Activated B cell treated with CpG ODN at 0.5 μM for 24 hours (primary cell): ENCODE data around the gene VWC2L. TPM values are rescaled to one million over a fixed set of nuclear protein-coding genes. Genes with fewer than 3 reads are reported as not detected.

Source experiments
- ATAC-seq: fragments of 200-7000 bp; cut with Tn5 transposase; one replicate; pipeline ENCODE4 v1.10.0; 2021; ENCODE audit warnings: low read depth, mild to moderate bottlenecking, moderate library complexity
- CTCF ChIA-PET: fragments of 350-600 bp; sonication (Branson Sonifier 250); formaldehyde crosslinking; loops from one replicate; lab custom pipeline; 2021; ENCODE audit warnings: antibody characterized with exemption; lab: Charles Lee
- POLR2A ChIA-PET: fragments of 350-600 bp; sonication (Branson Sonifier 250); formaldehyde crosslinking; loops from one replicate; lab custom pipeline; 2021; ENCODE audit warnings: antibody characterized with exemption; lab: Charles Lee
- DNase-seq: peaks from one replicate; pipeline ENCODE4 v3.0.0; 2022
- H3K27ac Mint-ChIP-seq: one replicate; pipeline ENCODE4 v1.8.0; 2020; ENCODE audit warnings: mixed read lengths
- H3K27me3 Mint-ChIP-seq: one replicate; pipeline ENCODE4 v1.8.0; 2021; ENCODE audit warnings: mixed read lengths
- H3K36me3 Mint-ChIP-seq: one replicate; pipeline ENCODE4 v1.8.0; 2021; ENCODE audit warnings: low read depth, mixed read lengths
- H3K4me1 Mint-ChIP-seq: one replicate; pipeline ENCODE4 v1.8.0; 2021; ENCODE audit warnings: mixed read lengths
- H3K4me3 Mint-ChIP-seq: one replicate; pipeline ENCODE4 v1.8.0; 2020; ENCODE audit warnings: mild to moderate bottlenecking, mixed read lengths
- H3K9me3 Mint-ChIP-seq: one replicate; pipeline ENCODE4 v1.8.0; 2020; ENCODE audit warnings: mixed read lengths
- CTCF ChIP-seq: fragments of 200-600 bp; IDR thresholded peaks from one replicate; pipeline ENCODE4 v1.8.0; 2022; ENCODE audit warnings: antibody characterized with exemption, mild to moderate bottlenecking
- intact Hi-C: fragments of 100-400 bp; cut with micrococcal nuclease; formaldehyde crosslinking; loops from one replicate; pipeline ENCODE4 v1.15.1; 2024
- total RNA-seq: library from RNA; stranded (reverse); gene quantifications from 2 replicates; pipeline ENCODE4 v1.2.3, GENCODE V29; 2022

VWC2L gene
- total RNA-seq, 1 donor from 2014 or later: not detected

DNA sequence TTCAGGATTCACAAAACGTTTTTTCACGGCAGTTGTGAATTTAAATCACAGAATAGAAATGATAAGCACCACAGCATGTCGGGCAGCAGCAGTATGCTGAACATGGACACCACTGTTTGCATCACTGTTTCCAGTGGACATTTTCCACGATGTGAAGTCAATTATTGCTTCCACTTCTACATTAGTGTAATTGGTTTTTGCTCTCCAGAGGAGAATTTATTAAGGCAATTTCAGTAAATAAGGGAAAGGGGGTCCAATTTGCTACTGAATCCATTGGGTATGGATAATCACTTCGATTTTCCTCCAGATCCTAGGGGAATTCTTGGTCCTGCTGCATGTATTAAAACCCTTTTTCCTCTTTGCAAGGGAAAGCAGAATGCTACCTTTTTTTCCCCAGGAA lies 30.2 kb upstream of the VWC2L start:
- POLR2A ChIA-PET: no interaction called here
- H3K27ac Mint-ChIP-seq: no peak overlapping the region

DNA sequence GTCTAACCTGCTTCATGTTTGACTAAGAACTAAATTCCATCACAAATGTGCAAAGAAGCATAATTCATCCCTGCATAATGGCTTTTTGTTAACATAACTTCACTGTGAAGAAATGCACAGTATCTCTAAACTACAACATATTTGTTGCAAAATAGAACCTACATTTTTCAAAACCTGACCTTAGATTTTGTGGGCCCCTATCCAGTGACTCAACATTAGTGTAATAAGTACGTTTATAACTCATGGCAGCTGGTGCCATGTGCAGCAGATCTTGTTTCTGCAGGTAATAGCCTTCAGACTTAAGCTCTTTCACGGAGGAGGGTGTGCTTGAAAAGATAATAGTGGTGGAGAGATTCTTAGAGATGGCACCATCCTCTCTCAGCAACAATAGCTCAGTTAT lies 28.6 kb upstream of the VWC2L start:
- no peak for TF ChIP-seq CTCF

More for the DNA sequence above, 30.2 kb upstream of the VWC2L start:
- no peaks in the 10 kb centered on the region for H3K27me3 Mint-ChIP-seq
- ATAC-seq (no peak), DNase-seq (no peak)
- no peaks in the 10 kb centered on the region for H3K9me3 Mint-ChIP-seq
- intact Hi-C loops: no loop called here
- TF ChIP-seq CTCF: no peak
- CTCF ChIA-PET: no interaction called here
- no peaks in the 10 kb centered on the region for H3K4me1 Mint-ChIP-seq
- H3K36me3 Mint-ChIP-seq: no peaks in the 10 kb centered on the region
- H3K4me3 Mint-ChIP-seq: no peak overlapping the region

DNA sequence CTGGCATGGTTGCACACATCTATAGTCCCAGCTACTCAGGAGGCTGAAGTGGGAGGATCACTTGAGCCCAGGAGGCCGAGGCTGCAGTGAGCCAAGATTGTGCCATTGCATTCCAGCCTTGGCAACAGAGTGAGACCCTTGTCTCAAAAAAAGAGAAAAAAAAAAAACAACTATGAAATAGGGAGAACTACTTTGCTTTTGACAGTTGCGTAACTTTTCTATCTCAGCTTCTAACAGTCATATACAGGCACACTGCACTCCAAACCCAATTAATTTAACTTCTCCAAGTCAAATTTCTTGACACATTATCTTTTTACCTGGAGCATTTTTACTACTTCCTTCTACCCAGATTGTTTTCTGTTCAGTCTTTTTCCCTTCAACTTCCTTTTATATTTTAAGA lies 24.1 kb upstream of the VWC2L start:
- ATAC-seq: no peak
- CTCF ChIA-PET: no interaction called here
- intact Hi-C loops: no loop called here
- H3K36me3 Mint-ChIP-seq: no peaks in the 10 kb centered on the region
- DNase-seq: no peak
- H3K27me3 Mint-ChIP-seq: no peaks in the 10 kb centered on the region
- TF ChIP-seq CTCF: no peak
- H3K4me3 Mint-ChIP-seq: no peak overlapping the region
- no peak overlapping the region for H3K27ac Mint-ChIP-seq
- no peaks in the 10 kb centered on the region for H3K4me1 Mint-ChIP-seq
- H3K9me3 Mint-ChIP-seq: no peaks in the 10 kb centered on the region
- POLR2A ChIA-PET: no interaction called here

More for the DNA sequence above, 28.6 kb upstream of the VWC2L start:
- H3K27ac Mint-ChIP-seq: no peak overlapping the region
- H3K4me3 Mint-ChIP-seq: no peak overlapping the region
- no peak for ATAC-seq
- H3K4me1 Mint-ChIP-seq: no peaks in the 10 kb centered on the region
- DNase-seq: no peak
- no peaks in the 10 kb centered on the region for H3K27me3 Mint-ChIP-seq
- ChIA-PET POLR2A (no interaction called here), CTCF (no interaction called here)
- H3K36me3 Mint-ChIP-seq: no peaks in the 10 kb centered on the region
- H3K9me3 Mint-ChIP-seq: no peaks in the 10 kb centered on the region
- intact Hi-C loops: no loop called here

GRCh38 chr2:214389334-214389733 lies 21.5 kb upstream of the VWC2L start:
- intact Hi-C loops: no loop called here
- H3K4me3 Mint-ChIP-seq: no peak overlapping the region
- H3K27me3 Mint-ChIP-seq: no peaks in the 10 kb centered on the region
- no peaks in the 10 kb centered on the region for H3K36me3 Mint-ChIP-seq
- H3K27ac Mint-ChIP-seq: no peak overlapping the region
- DNase-seq (no peak), ATAC-seq (no peak)
- no peaks in the 10 kb centered on the region for H3K4me1 Mint-ChIP-seq
- ChIA-PET CTCF (no interaction called here), POLR2A (no interaction called here)
- H3K9me3 Mint-ChIP-seq: no peaks in the 10 kb centered on the region
- no peak for TF ChIP-seq CTCF

- intact Hi-C loops: no loop called here
- no peak for ATAC-seq
- TF ChIP-seq CTCF: no peak
- H3K4me3 Mint-ChIP-seq: no peak overlapping the region
- DNase-seq: no peak
- ChIA-PET POLR2A (no interaction called here), CTCF (no interaction called here)
- no peaks in the 10 kb centered on the region for H3K4me1 Mint-ChIP-seq
- H3K27ac Mint-ChIP-seq: no peak overlapping the region
- no peaks in the 10 kb centered on the region for H3K27me3 Mint-ChIP-seq
- H3K9me3 Mint-ChIP-seq: no peaks in the 10 kb centered on the region
- H3K36me3 Mint-ChIP-seq: no peaks in the 10 kb centered on the region
Observed at GRCh38 chr2:214393796-214394195, 17.1 kb upstream of the VWC2L start.
